Smooth muscle cell (in vitro differentiated cells): ENCODE results near the gene PYGO1. TPM values are rescaled to one million over a fixed set of nuclear protein-coding genes. Genes with fewer than 3 reads are reported as not detected.

ENCODE experiments used
- DNase-seq: peaks from one replicate; lab custom pipeline; 2025; ENCODE audit not compliant: unreplicated experiment; lab: John Stamatoyannopoulos, UW
- H2AFZ ChIP-seq: fragments of 200-600 bp; sonication (generic); 2 replicates; pipeline ENCODE4 v1.6.0; 2016; ENCODE audit warnings: antibody characterized with exemption, low read depth, mild to moderate bottlenecking
- H3F3A ChIP-seq: fragments of 200-600 bp; sonication (generic); 2 replicates; pipeline ENCODE4 v1.6.0; 2017; ENCODE audit warnings: antibody characterized with exemption, low read depth
- H3K27ac ChIP-seq: fragments of 200-600 bp; sonication (generic); 2 replicates; pipeline ENCODE4 v1.5.1; 2016; ENCODE audit warnings: low read depth, mild to moderate bottlenecking
- H3K27me3 ChIP-seq: fragments of 200-600 bp; sonication (generic); 2 replicates; pipeline ENCODE4 v1.6.1; 2016; ENCODE audit warnings: low read depth, mild to moderate bottlenecking
- H3K36me3 ChIP-seq: fragments of 200-600 bp; sonication (generic); 2 replicates; pipeline ENCODE4 v1.5.1; 2016; ENCODE audit warnings: low read depth
- H3K4me1 ChIP-seq: fragments of 200-600 bp; sonication (generic); 2 replicates; pipeline ENCODE4 v1.5.1; 2016; ENCODE audit warnings: low read depth
- H3K4me2 ChIP-seq: fragments of 200-600 bp; sonication (generic); 2 replicates; pipeline ENCODE4 v1.6.0; 2016; ENCODE audit warnings: mild to moderate bottlenecking
- H3K4me3 ChIP-seq: fragments of 200-600 bp; sonication (generic); 2 replicates; pipeline ENCODE4 v1.5.1; 2016; ENCODE audit warnings: mild to moderate bottlenecking
- H3K79me2 ChIP-seq: fragments of 200-600 bp; sonication (generic); 2 replicates; pipeline ENCODE4 v1.6.0; 2016; ENCODE audit warnings: low read depth, mild to moderate bottlenecking
- H3K9ac ChIP-seq: fragments of 200-600 bp; sonication (generic); 2 replicates; pipeline ENCODE4 v1.6.0; 2016; ENCODE audit warnings: low read depth
- H3K9me3 ChIP-seq: fragments of 200-600 bp; sonication (generic); replicated peaks from 2 replicates; pipeline ENCODE4 v1.5.1; 2016; ENCODE audit warnings: low read depth
- H4K20me1 ChIP-seq: fragments of 200-600 bp; sonication (generic); 2 replicates; pipeline ENCODE4 v1.6.0; 2016; ENCODE audit warnings: low read depth
- CTCF ChIP-seq: fragments of 200-600 bp; sonication (generic); IDR thresholded peaks from 2 replicates; pipeline ENCODE4 v1.5.1; 2017; ENCODE audit warnings: borderline replicate concordance, mild to moderate bottlenecking, antibody characterized with exemption; ENCODE audit not compliant: insufficient read depth, poor library complexity, severe bottlenecking
- WGBS: methylation state at CpG from one replicate; pipeline ENCODE4 v1.1.7; 2016; ENCODE audit warnings: low lambda C conversion rate; 5-methylcytosine and 5-hydroxymethylcytosine counted together
- polyA plus RNA-seq: library from polyadenylated mRNA; unstranded; fragments of >200 nt; fragmentation: Nextera tagmentation; extraction: Ambion mirVana; gene quantifications from 2 replicates; pipeline ENCODE4 v1.2.1, GENCODE V29; 2016
- total RNA-seq: library from RNA; depleted of rRNA; stranded (reverse); fragments of >200 nt; gene quantifications from 2 replicates; pipeline ENCODE4 v1.2.3, GENCODE V29; 2014

PYGO1 gene
- total and polyA plus RNA-seq, 2 experiments from 2014 or later: 3.6 to 16.0 TPM

GRCh38 chr15:55576943-55577342 lies 11.2 kb downstream of the PYGO1 start:
- no peak overlapping the region for H3K27ac ChIP-seq
- H3F3A ChIP-seq: no peaks in the 10 kb centered on the region
- DNase-seq: no peak
- peaks cover 20% of the 10 kb centered on the region for H3K79me2 ChIP-seq
- no peak overlapping the region for H3K4me2 ChIP-seq
- no peak overlapping the region for H3K4me3 ChIP-seq
- no peaks in the 10 kb centered on the region for H3K27me3 ChIP-seq
- WGBS: 69% methylated on average over 6 of the region's 6 CpGs
- no peaks in the 10 kb centered on the region for H3K4me1 ChIP-seq
- no peak overlapping the region for H3K9ac ChIP-seq
- no peak for TF ChIP-seq CTCF
- H4K20me1 ChIP-seq: peaks cover 33% of the 10 kb centered on the region
- H2AFZ ChIP-seq: no peak overlapping the region
- no peaks in the 10 kb centered on the region for H3K9me3 ChIP-seq
- no peaks in the 10 kb centered on the region for H3K36me3 ChIP-seq

GRCh38 chr15:55574096-55574495 lies 14.0 kb downstream of the PYGO1 start:
- 96% methylated on average over 2 of the region's 2 CpGs for WGBS
- no peak for TF ChIP-seq CTCF

GRCh38 chr15:55573224-55573623 lies 14.9 kb downstream of the PYGO1 start:
- H3K4me1 ChIP-seq: no peaks in the 10 kb centered on the region
- H3F3A ChIP-seq: no peaks in the 10 kb centered on the region
- no peak overlapping the region for H3K9ac ChIP-seq
- no peaks in the 10 kb centered on the region for H3K9me3 ChIP-seq
- H3K27me3 ChIP-seq: no peaks in the 10 kb centered on the region
- no peak overlapping the region for H3K4me2 ChIP-seq
- H3K4me3 ChIP-seq: no peak overlapping the region
- peaks cover 13% of the 10 kb centered on the region for H4K20me1 ChIP-seq
- peaks cover 32% of the 10 kb centered on the region for H3K79me2 ChIP-seq
- H3K27ac ChIP-seq: no peak overlapping the region
- TF ChIP-seq CTCF: no peak
- H2AFZ ChIP-seq: no peak overlapping the region
- H3K36me3 ChIP-seq: no peaks in the 10 kb centered on the region
- DNase-seq: no peak

More at GRCh38 chr15:55574096-55574495, 14.0 kb downstream of the PYGO1 start:
- Histone ChIP-seq H3K4me3 (no peak overlapping the region), H3K4me1 (no peaks in the 10 kb centered on the region), H3K9ac (no peak overlapping the region), H3K36me3 (no peaks in the 10 kb centered on the region), H4K20me1 (peaks cover 13% of the 10 kb centered on the region), H3F3A (no peaks in the 10 kb centered on the region), H3K79me2 (peaks cover 32% of the 10 kb centered on the region), H3K27ac (no peak overlapping the region), H3K9me3 (no peaks in the 10 kb centered on the region), H3K4me2 (no peak overlapping the region), H2AFZ (no peak overlapping the region), H3K27me3 (no peaks in the 10 kb centered on the region)
- DNase-seq: no peak

GRCh38 chr15:55564347-55565145 lies 23.6 kb downstream of the PYGO1 start:
- no peaks in the 10 kb centered on the region for H3F3A ChIP-seq

More at GRCh38 chr15:55564347-55565145, 23.6 kb downstream of the PYGO1 start:
- H3K27me3 ChIP-seq: no peaks in the 10 kb centered on the region
- no peak for TF ChIP-seq CTCF
- DNase-seq: no peak
- WGBS: 98% methylated on average over 2 of the region's 2 CpGs
- no peaks in the 10 kb centered on the region for H3K36me3 ChIP-seq
- no peak overlapping the region for H3K4me2 ChIP-seq
- no peaks in the 10 kb centered on the region for H3K4me1 ChIP-seq
- no peak overlapping the region for H3K27ac ChIP-seq
- H2AFZ ChIP-seq: no peak overlapping the region
- H3K9me3 ChIP-seq: peaks cover 6% of the 10 kb centered on the region
- no peak overlapping the region for H3K4me3 ChIP-seq
- no peaks in the 10 kb centered on the region for H4K20me1 ChIP-seq
- H3K79me2 ChIP-seq: peaks cover 51% of the 10 kb centered on the region
- no peak overlapping the region for H3K9ac ChIP-seq
